Sigmoid colon (tissue), 4 donors: ENCODE data around the gene DHX9.

Experiments
- CTCF ChIP-seq, 4 experiments: fragments of 450-650 bp in 3 of 4; fragments of 200-600 bp in 1 of 4; IDR thresholded peaks; one replicate each; pipeline ENCODE4 v1.5.1; 2016 to 2019; ENCODE audit warnings: antibody characterized with exemption in 4 of 4, mild to moderate bottlenecking in 3 of 4, moderate library complexity in 2 of 4
- EP300 ChIP-seq, 4 donors: sonication (generic); formaldehyde crosslinking; IDR thresholded peaks; one replicate each; pipeline ENCODE4 v1.6.1; 2017; ENCODE audit warnings: antibody characterized with exemption in 4 of 4
- POLR2A ChIP-seq, 2 donors: fragments of 450-650 bp; IDR thresholded peaks; one replicate each; pipeline ENCODE4 v1.6.1; 2016; ENCODE audit warnings: antibody characterized with exemption in 2 of 2, mild to moderate bottlenecking in 2 of 2, moderate library complexity in 2 of 2

DNA sequence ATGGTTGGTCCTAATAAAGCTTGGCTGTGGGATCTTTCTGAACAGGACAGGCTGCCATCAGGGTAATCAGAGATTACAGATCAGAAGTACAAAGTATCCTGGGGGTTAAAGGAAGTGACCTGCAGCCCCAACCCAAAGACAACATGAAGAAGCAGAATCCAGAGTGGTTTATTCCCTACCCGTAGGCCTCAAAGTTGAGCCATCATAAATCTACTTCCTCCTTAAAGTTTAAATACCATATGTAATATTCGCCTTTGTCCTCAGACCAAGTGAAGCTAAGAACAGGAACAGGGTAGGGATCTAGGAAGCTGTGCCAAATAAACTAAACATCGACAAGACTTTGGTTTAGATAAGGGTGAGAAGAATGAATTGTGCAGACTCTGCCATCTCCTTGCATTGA, 15.9 kb upstream of the DHX9 start:
- TF ChIP-seq CTCF (IDR thresholded peaks at IDR 0.05): no peak
- no peak for TF ChIP-seq POLR2A (IDR thresholded peaks at IDR 0.05)
- TF ChIP-seq EP300 (IDR thresholded peaks at IDR 0.05): no peak
